Measurements from ENCODE around the gene MVK.

Gene MVK

DNA sequence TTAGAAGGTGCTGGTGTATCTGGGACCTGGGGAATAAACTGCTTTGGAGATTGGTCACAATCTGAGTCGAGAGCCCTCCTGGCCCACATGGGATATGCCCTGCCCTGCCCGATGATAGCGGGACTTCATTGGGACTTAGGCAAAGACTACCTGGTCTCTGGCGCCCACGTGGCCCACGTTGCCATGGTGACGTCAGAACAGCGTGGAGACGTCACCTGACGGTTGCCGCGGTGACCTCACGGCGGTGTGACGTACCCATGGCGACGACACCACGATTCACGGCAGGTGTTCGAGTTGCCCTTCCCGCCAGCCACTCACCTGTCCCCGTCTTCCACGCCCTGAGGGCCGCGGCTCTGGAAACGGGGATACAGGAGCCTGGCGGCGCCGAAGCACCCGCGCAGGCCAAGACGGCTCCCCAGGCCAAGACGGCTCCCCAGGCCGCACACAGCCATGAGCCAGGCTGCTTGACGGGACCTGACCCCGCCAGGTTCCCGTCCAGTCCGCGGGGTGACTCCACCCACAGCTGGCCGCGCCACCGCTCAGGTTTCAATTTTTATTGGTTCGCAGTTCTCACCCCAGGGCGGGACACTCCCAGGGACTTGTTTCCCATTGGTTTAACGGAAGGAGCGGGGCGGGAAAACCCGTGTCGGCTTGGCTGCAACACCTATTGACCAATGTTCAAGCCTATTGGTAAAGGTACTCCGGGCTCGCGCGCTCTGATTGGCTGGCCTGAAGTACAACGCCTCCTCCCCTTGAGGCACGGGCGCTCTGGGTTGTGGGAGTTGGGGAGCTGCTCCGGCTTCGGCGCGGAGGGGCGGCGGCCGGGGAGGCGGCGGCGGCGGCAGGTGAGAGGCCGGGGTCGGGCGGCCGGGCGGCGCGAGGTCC is at the start of gene MVK, which contains the start of gene MMAB:
Gene MVK, plus strand, starts transcription at position 766 of the 885 bp plus-strand sequence. CDS start 1,029 bp downstream, outside the sequence.
Gene MMAB, minus strand, starts transcription at position 476 of the 885 bp plus-strand sequence. Its CDS starts 24 bp downstream, at position 452.
- DNase-seq: peak; percentile 98

DNA sequence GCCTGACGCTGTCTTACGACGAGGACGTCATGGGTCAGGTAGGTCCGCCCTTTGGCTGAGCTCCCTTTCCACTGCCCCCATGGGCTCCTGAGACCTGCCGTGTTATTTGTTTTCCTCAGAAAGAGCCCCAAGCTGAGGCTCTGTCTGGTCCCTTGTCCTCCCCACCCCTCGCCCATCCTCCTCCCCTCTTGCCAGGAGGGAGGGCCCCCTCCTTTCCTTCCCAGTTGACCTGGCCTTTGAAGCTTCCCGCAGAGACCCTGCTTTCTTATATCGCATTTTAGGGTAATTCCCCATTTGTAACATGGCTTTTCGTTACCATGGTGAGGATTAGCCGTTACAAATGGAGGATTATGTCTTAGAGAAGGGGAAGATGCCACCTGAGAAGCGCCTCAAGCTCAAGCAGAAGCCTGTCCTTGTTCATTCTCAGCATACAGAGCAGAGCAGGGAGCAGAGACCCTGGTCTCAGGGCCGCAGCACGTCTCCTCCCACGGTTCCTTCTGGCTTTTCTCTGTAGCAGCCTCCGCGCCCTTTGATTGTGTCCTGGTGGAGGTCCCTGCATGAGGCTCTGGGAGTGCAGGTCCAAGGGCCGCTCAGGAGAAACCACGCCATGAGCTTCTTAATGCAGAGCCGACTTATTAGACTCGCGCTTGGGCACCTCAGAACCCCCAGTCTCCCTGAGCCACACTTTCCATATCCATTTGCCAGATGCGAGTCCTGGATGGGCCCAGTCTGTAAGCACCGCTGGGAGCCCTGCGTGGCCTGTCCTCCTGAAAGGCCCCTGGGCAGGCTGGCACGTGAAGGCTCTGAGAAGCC is 48.9 kb upstream of the MVK start:
- no peak for DNase-seq

DNA sequence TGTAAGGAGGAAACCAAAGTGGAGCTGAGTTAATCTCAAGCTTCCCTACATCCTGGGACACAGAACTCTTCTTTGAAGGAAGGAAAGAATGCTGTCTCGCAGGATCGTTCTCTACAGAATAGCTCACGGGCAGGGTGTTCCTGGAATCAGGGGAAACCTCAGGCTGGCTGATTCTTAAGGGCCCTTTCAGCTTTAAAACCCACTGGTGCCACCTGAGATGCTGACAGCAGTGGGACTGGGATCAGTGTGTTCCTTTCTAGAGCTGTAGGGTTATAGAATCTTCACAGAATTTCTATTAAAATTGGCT is 48.4 kb upstream of the MVK start:
- no peak for DNase-seq

DNA sequence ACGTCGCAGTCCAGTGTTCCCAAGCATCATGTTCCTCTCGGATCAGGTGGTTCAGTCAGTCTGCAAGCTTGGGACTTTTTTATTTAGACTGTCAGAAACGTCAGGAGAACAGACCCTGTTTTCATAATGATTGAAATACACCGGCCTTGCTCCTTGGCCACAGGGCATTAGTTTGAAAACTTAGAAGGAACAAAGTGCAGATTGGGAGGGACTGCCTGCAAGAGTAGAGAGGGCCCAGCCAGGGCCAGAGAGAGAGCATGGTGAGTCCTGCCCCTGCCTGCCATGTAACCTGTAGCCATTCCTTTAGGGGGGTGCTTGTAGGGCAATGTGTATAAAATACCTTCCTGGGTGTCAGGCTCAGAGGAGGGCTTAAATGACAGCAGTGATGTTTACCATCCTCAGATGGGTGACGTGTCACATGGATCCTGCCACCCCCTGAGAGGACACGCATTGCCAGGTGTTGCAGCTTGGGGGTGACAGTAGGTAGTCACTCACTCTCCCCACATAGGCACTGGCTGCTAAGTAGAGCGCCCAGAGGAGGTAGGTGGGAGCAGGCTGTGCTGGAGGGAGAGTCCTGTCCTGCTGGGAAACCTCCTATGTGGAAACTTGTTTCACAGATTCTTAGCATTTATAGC is 46.0 kb upstream of the MVK start:
- DNase-seq: no peak

DNA sequence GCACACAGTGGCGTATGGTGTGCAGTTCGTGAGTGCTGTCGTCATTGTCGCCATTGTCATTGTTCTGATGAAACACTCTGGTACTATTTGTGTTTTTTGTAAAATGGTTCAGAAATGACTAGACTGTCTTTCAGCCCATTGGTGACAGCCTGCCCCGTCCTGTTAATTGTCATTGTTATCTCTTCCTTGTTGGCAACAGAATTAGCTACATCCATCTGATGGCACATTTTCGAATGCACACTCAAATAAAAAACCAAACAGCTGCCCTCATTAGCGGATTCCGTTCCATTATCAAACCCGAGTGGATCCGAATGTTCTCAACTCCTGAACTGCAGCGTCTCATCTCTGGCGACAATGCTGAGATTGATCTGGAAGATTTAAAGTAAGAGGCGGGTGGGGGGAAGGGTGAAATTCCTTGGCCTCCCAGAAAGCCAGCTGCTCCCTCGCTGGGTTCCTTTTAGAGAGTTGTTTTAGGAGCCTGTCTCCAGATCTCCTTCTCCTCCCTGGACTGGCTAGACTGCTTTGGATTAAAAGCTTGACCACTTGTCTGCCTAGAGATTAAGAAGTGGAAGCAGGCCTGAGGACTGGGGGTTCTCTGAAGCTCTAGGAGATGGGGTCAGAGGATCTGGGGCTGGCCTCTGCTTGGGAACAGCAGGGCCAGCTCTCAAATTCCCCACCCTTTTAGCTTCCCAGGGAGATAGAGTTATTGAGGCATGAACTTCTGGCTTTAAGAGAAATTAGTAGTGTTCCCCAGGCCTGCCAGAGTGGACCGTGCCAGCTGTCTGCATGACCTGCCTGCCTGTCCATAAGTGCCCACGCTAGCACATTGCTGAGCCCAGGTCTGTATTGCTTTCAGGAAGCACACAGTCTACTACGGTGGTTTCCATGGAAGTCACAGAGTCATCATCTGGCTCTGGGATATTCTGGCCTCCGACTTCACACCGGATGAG is 43.6 kb upstream of the MVK start:
- DNase-seq: no peak

DNA sequence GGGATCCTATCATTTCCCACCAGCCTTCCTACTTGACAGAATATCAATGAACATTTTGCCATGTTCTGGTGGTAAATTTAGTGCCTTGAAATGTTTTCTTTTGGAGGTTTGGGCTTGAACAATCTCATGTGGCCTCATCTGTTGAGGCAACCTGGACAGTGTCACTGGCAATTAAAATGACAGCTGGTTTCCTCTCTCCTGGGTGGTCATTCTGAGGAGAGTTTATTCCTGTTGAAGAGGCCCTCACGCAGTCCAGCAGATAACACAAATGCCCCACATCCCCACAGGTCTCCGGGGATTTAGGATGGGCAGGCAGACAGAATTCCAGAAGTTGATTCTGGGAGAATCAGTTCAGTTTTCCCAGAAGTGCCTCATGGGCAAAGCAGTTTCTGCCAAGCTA is 42.2 kb upstream of the MVK start:
- DNase-seq: no peak

DNA sequence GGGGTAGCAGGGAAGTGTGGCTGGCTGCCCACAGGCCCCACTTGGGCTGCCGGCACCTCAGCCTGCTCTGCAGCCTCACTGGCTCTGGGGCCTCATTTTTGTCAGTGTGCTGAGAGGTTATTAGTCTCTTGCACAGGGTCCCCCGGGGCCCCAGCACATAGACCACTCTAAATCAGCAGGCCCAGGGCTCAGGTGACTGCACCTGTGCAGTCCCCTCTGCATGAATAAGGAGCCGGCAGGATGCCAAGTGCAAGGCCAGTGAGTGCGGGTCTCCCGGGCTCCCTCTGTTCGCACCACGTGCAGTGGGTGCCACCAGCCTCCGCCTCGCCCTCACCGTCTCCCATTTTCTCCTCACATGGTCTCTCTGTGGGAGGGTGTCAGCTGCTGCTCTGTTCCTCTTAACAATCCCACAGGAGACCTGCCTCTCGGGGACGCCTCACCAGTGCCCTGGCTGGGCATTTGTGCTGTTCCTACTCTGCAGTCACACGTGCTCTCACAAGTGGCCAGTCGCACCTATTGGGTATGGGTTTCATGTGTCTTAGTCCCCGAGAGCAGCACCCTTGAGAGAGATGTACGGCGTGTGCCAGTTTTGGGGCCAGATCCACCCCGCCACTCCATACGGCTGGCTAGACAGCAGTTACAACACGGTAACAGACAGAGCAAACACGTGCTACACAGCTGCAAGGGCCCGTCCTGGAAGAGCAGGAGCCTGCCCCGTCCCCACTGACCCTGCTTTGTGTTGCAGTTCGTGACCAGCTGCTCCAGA is 40.7 kb upstream of the MVK start:
- DNase-seq: no peak

DNA sequence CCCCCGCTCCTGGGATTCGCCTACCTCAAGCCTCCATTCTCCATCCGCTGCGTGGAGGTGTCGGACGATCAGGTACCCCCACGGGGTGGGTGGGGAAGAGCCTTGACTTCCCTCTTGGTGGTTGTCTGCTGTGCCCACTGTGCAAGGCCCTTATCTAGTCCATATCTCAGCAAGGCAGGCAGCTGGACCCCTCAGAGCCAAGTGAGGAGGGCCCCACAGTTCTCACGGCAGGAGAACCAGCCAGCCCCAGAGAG is 40.2 kb upstream of the MVK start:
- DNase-seq: no peak

DNA sequence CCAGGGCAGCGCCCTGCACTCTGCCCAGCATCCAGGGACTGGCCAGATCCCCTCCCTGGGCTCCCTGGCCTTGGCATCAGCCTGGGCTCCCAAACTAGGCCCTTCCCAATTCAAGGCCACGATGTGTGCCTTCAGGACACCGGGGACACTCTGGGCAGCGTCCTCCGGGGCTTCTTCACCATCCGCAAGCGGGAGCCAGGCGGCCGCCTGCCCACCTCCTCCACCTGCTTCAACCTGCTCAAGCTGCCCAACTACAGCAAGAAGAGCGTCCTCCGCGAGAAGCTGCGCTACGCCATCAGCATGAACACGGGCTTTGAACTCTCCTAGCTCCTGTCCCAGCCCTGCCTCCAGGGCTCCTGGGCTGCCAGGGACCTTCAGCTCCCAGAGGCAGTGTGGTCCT is 39.1 kb upstream of the MVK start:
- no peak for DNase-seq

DNA sequence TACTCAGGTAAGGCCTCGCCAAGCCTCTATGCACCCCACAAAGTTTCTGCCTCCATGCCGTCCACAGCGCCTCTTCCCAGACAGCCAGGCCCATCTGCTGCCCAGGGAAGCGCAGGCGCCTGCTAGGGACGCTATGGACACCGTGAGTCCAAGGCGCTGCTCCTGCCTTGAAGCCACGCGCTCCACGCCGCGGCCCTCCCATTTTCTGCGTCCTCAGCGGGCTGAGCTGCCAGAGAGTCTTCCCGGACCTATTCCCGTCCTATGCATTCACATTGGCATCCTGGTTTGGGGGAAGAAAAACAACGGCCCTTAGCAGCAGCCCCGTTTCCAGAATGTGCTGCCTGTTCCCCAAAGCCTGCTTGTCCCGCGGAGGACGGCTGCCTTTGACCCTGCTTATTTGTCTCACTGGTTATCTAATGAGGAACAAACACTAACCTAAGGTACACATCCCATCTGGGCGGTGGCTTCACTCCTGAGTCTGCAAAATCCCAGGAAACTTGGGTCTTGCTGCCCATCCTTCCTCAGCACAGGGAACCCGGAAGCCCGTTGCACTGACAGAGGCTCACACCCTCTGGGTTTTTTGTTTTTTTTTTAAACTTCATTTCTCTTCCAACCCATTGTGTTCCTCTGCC is 38.2 kb upstream of the MVK start:
- DNase-seq: no peak

DNA sequence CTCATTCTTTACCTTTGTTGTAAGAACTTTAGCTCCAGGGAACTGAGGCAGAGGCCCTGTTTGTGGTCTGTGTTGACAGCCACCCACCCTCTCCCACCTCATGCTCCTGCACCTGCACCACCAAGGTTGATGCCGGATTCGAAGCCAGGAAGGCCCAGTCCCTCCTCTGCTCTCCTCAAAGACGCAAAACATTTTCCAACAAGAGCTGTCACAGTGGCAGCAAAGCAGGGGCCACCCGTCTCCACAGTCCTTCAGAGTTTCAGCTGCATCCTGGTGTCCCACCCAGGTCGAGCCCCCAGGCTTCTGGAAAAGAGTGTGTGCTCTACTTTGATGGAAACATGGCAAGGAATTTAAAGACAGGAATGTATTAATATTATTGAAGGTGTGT is 37.7 kb upstream of the MVK start:
- no peak for DNase-seq

DNA sequence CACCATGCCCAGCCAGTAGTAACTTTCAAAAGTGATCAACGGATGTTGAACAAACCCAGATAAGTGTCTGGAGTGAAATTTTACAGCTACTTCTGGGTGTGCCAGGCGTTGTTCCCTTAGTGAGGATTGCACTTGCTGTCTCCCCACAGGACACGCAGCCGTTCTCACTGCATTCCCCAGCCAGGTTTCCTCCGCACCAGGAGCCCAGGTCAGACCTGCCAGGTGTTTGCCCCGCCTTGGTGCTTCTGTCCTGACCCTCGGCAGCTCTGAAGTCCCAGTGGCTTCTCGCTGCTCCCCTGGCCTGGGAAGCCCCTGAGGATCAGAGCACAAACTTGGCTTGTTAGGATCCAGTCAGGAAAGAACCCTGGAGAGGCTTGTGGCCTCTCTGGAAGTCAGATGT is 36.5 kb upstream of the MVK start:
- DNase-seq: no peak

DNA sequence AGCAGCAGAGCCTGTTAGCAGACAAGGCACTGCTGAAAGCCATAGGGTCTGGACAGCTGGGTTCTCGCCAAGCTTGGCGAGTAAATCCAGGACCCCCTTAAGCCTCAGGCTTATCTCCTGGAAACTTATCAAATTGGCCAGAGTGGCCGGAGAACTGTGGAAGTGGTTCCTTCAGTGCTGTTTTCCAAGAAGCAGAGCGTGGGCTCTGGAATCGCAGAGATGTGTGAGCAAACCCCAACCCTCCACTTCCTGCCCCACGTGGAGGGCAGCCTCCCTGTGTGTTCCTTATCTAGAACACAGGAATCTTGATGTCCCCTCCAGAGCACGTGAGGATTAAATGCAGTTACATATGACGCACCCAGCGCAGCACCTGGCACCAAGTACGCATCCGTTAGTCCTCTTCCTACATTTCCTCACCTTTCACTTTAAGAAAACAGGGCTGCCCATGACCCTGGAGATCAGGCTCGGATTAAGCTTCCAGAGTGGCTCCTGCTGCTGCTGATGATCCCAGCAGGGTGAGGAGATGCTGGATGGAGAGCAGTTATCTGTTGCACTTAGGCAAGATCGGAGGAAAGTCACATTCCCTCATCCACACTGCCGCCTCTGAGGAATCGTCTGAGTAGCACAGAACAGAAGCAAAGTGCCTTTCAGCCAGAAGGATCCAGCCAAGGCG is 35.3 kb upstream of the MVK start:
- DNase-seq: no peak

DNA sequence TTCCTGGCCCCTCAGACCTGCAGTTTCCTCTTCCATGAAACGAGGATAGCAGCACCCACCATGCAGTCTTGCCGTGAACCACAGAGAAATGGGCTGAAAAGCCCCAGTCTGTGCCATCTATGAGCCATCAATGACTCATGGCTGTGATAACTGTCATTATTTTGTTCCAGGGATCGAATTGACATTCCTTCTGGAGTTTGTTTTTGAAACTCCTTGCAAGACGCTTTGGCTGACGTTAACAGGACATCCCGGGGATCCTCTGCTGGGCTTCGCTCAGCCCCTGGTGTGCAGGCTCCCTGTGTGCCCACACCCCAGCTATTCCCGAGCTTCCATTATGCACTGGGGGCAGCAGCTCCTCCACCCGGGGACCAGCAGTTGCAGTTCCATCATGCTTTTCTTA is 34.1 kb upstream of the MVK start:
- DNase-seq: no peak

DNA sequence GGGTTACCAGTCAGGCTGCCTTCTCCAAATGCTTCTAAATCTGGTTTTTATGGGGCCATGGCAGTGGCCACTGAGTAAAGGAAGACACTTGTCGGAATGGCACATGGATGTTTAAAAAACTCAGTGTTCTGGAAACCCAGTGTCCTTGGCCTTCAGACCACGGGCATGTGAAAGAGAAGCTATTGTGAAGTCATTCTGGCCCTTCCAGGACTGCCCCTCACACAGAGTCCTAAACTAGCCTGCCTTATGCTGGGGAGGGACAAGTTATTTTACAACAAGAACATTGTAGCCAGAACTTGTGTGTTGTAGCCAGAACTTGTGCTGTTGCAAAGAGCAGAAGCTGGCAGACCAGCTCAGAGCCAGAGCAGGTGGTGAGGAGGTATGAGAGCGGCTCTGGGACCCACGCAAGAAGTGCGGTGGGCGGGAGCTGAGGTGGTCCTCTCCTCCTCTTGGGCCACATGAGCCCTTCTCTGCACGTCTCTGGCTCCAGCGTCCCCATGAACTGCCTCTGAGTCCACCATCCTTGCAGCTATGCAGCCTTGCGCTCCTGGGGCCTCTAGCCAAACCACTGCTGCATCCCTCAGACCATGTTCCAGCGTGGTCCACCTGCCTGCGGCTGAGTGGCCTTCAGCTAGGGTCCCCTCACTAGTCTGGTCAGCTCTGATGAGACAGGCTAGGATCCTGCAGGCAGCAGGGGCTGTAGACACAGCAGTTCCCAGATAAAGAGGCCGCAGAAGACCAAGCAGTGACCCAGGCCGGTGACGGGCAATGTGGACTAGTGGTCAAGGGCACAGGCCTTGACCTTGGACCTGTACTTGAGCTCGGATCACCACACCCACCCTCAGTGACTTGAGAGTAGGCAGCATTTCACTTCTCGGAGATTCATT is 32.8 kb upstream of the MVK start:
- DNase-seq: no peak

DNA sequence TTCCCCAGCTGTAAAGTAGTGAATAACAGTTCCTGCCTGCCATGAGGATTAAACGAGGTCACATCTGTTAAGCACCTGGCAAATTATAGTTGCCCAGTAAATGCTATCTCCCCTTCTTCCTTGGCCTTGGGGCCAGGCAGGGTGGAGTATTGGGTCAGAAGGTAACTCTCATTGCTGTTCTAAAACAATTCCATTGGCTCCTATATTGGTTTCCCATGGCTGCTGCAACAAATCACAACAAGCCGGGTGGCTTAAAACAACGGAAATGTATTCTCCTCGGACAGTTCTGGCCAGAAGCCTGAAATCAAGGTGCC is 32.2 kb upstream of the MVK start:
- no peak for DNase-seq

DNA sequence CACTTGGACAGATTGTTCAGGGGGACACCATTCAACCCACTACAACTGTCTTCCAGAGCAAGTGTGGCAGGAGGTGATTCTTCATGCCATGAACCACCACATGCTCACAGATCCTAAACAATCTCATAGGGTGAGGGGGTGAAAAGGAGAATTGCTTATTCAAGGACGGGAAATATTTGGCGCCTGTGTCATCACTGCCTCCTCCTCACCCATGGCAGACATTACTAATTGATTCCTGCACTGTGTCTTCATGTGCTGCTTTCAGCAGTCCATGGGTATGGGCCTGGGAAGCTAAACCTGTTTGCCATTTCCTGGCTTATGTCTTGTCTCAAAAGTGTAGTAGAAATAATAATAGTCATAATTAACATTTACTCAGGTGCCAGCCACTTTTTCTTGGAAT is 31.6 kb upstream of the MVK start:
- no peak for DNase-seq

DNA sequence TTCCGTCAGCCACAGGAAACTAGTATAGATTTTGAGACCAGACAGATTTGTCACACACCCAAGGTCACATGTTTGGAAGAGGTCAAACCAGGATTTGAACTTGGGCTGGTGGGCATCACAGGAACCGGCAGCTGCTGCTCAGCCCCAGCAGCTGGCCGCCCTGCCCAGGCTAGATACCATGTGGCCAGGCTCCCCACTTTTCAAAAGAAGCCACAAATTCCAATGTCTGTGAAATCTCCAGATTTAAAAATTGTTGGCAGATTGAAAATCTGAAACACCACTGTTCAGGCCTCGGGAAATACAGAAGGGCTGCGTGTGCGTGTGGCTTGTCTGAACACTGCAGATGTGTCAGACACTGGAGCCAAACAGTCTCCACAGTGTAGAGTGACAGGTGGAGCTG is 30.7 kb upstream of the MVK start:
- DNase-seq: no peak

DNA sequence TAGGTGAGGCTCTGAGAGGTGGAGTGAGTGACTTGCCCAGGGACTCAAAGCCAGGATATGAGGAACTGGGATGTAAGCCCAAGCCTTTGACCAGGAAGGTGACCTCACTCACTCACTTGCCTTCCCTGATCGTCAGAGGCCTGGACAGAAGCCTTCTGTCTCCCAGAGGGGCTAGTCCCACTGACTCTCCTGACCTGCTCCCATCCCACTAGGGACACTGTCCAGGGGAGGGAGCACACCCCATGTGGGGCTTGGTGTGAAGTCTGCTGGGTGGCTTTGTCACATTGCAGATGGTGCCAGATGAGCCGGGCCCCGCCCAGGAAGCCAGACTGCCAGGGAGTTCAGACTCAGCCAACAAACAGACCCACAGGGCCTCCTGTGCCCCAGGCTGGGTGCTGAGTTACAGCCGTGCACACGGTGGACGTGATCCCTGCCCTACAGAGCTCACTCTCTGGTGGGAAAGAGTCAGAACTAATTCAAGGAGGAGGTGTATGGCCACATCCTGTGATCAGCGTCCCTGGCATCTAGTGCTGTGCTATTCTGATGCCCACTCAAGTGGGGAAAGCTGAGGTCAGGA is 28.6 kb upstream of the MVK start:
- DNase-seq: no peak

DNA sequence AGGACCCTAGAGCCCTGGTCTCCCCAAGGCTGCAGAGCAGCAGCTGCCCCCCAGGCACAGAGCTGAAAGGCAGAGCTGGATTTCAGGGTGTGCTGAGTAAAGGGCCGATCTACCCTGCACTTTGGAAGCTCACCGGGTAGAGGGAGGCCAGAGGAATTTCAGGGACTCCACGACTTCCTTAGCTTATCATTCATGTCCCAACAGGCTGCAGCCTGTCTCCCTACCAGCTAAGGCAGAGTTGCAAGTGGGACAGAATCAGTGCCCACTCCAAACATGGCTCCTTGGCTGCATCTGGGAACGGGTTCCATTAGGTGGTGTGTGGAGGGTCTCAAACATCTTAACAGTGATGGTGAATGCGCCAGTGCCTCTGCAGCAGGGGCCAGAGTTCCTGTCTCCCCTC is 27.8 kb upstream of the MVK start:
- DNase-seq: no peak
